GM12801 (cell line): ENCODE results near the gene CCDC47.

ENCODE experiments used
- CTCF ChIP-seq: IDR thresholded peaks from one replicate; pipeline ENCODE4 v1.5.1; 2011; ENCODE audit warnings: control low read depth; ENCODE audit not compliant: insufficient read length; ENCODE audit errors: extremely low read depth

The CCDC47 gene

GRCh38 chr17:63773272-63774140, at the start of gene CCDC47:
Gene CCDC47, minus strand, starts transcription at chr17:63773597. Its CDS starts 7,422 bp downstream, at chr17:63766175.
- no peak for TF ChIP-seq CTCF

- no peak for TF ChIP-seq CTCF
These were observed 49.1 kb upstream of the CCDC47 start for GRCh38 chr17:63822537-63822936.

- TF ChIP-seq CTCF: no peak
These were observed 48.4 kb upstream of the CCDC47 start for GRCh38 chr17:63821804-63822203.

- TF ChIP-seq CTCF: no peak
These were observed 47.7 kb upstream of the CCDC47 start for GRCh38 chr17:63820963-63821561.

- TF ChIP-seq CTCF: no peak
These were observed 46.5 kb upstream of the CCDC47 start for GRCh38 chr17:63819585-63820537.

GRCh38 chr17:63819131-63819530, 45.7 kb upstream of the CCDC47 start:
- TF ChIP-seq CTCF: no peak

GRCh38 chr17:63817736-63818385, 44.5 kb upstream of the CCDC47 start:
- TF ChIP-seq CTCF: no peak
